ENCODE results near the gene AHCTF1. TPM values are rescaled to one million over a fixed set of nuclear protein-coding genes. Genes with fewer than 3 reads are reported as not detected.

The AHCTF1 gene
- total and polyA plus RNA-seq, 10 of the 15 experiments (the other 5 are each of a cell fraction or from before 2014, with no cell fraction given) = 3.4 to 45.5 (median 17.8) TPM

GRCh38 chr1:246931549-246932365 lies at the start of gene AHCTF1 (continued):
- TF ChIP-seq ELK1 (IDR thresholded peaks at IDR 0.05; ENCODE audit: low read depth, low read length) = 0 out of 2 replicates have a peak, but pooled peaks have one; percentile 40
- peak; percentile 67 for TF ChIP-seq DPF2 (IDR thresholded peaks at IDR 0.05)
- TF ChIP-seq STAT1 (conservative IDR thresholded peaks at IDR 0.05) = 0 out of 2 replicates have a peak, but pooled peaks have one; percentile 21
- no peak for TF ChIP-seq ZNF687 (IDR thresholded peaks at IDR 0.05)
- TF ChIP-seq E4F1 (IDR thresholded peaks at IDR 0.05; ENCODE audit: borderline replicate concordance, partially characterized antibody) = no peak
- no peak for TF ChIP-seq BMI1 (IDR thresholded peaks at IDR 0.05; ENCODE audit: borderline replicate concordance)
- no peak; the same call in 1 of the 2 replicates for TF ChIP-seq PML (IDR thresholded peaks at IDR 0.05; ENCODE audit: low read length)
- peak; percentile 69 for TF ChIP-seq NRF1 (conservative IDR thresholded peaks at IDR 0.05; ENCODE audit: low read depth, low read length)
- peak; percentile 74; the same call in 1 of the 2 replicates for TF ChIP-seq ZBTB40 (IDR thresholded peaks at IDR 0.05; ENCODE audit: borderline replicate concordance)
- peak; percentile 61; the same call in 1 of the 2 replicates for TF ChIP-seq LARP7 (IDR thresholded peaks at IDR 0.05)
- peak; percentile 88 for TF ChIP-seq SMAD5 (IDR thresholded peaks at IDR 0.05; ENCODE audit: low read depth)
- peak; percentile 99 for TF ChIP-seq RCOR1 (conservative IDR thresholded peaks at IDR 0.05; ENCODE audit: low read depth, low read length)
- TF ChIP-seq ZNF207 (IDR thresholded peaks at IDR 0.05; ENCODE audit: borderline replicate concordance) = peak; percentile 64; the same call in 1 of the 2 replicates
- no peak for TF ChIP-seq EZH2 (IDR thresholded peaks at IDR 0.05; ENCODE audit: borderline replicate concordance, control insufficient read depth, low read depth, low read length)
- TF ChIP-seq SUZ12 (IDR thresholded peaks at IDR 0.05; ENCODE audit: unreplicated experiment) = no peak
- peak; percentile 95 for TF ChIP-seq TAF1 (IDR thresholded peaks at IDR 0.05; ENCODE audit: borderline replicate concordance, low read depth, low read length)
- TF ChIP-seq SIN3A (IDR thresholded peaks at IDR 0.05; ENCODE audit: low read depth, low read length) = peak; percentile 94
- TF ChIP-seq RUNX3 (IDR thresholded peaks at IDR 0.05; ENCODE audit: low read length) = peak; percentile 42; the same call in 1 of the 2 replicates
